K562 (cell line): ENCODE data around the gene INCA1. TPM values are rescaled to one million over a fixed set of nuclear protein-coding genes. Genes with fewer than 3 reads are reported as not detected.

Experiments
- ATAC-seq: fragments of 200-7000 bp; cut with Tn5 transposase; 3 replicates; pipeline ENCODE4 v1.9.1; 2020; ENCODE audit warnings: moderate library complexity
- BruUV-seq: library from RNA; stranded (reverse); fragments of 400-500 nt; replicated peaks from 2 replicates; lab custom pipeline; 2021; lab: Mats Ljungman, UMichigan
- CTCF ChIA-PET: fragments of 300-600 bp; formaldehyde crosslinking; extraction: SDS; loops from one replicate; lab custom pipeline; 2021; ENCODE audit warnings: low intra/inter-chr PET ratio; lab: Yijun Ruan, JAX
- POLR2A ChIA-PET: fragments of 300-600, 350-650 bp; sonication (Branson Sonifier 250); formaldehyde crosslinking; extraction: SDS; loops from one replicate; lab custom pipeline; 2021; ENCODE audit warnings: antibody characterized with exemption, inconsistent platforms; lab: Yijun Ruan, JAX
- DNase-seq, 4 experiments: peaks; one replicate each; pipeline versions ENCODE4 v3.0.0 to v3.0.0-alpha.2; 2011 to 2018; ENCODE audit warnings: low spot score in 3 of 4, mixed read lengths in 3 of 4; ENCODE audit errors: extremely low read depth in 1 of 4
- FAIRE-seq: peaks from 2 replicates; lab custom pipeline; 2011; peaks lifted over from hg19 to GRCh38; lab: Jason Lieb, UNC
- H2AFZ ChIP-seq: 2 replicates; pipeline ENCODE4 v1.6.0; 2011; ENCODE audit warnings: low read depth, low read length, control low read depth, inconsistent platforms
- H3K27ac ChIP-seq: fragments of 200-600 bp; 3 replicates; pipeline ENCODE4 v1.8.0; 2011; ENCODE audit warnings: low read depth, mild to moderate bottlenecking, control low read depth, inconsistent platforms, low read length, moderate library complexity, mixed read lengths; ENCODE audit errors: extremely low read depth
- H3K27me3 ChIP-seq, 2 experiments: fragments of 300-600 bp in 1 of 2; 2 replicates in 1 of 2; 3 replicates in 1 of 2; pipeline versions ENCODE4 v1.6.0 to v1.8.0; 2011; ENCODE audit warnings: inconsistent platforms in 2 of 2, low read length in 2 of 2, mild to moderate bottlenecking in 1 of 2, mixed read lengths in 1 of 2, moderate library complexity in 1 of 2; ENCODE audit not compliant: control insufficient read depth in 2 of 2, insufficient read depth in 2 of 2
- H3K36me3 ChIP-seq: fragments of 300-600 bp; 3 replicates; pipeline ENCODE4 v1.8.0; 2011; ENCODE audit warnings: mild to moderate bottlenecking, low read length, inconsistent platforms; ENCODE audit not compliant: control insufficient read depth, insufficient read depth
- H3K4me1 ChIP-seq, 2 experiments: fragments of 200-600 bp in 1 of 2; replicated peaks in 1 of 2; 2 replicates in 1 of 2; 3 replicates in 1 of 2; pipeline versions ENCODE4 v1.5.1 to v1.8.0; 2011; ENCODE audit warnings: inconsistent platforms in 2 of 2, low read length in 2 of 2, mild to moderate bottlenecking in 1 of 2, mixed read lengths in 1 of 2, moderate library complexity in 1 of 2; ENCODE audit not compliant: control insufficient read depth in 2 of 2, insufficient read depth in 2 of 2
- H3K4me2 ChIP-seq: 2 replicates; pipeline ENCODE4 v1.6.1; 2011; ENCODE audit warnings: low read length, control low read depth, inconsistent platforms, mixed read lengths; ENCODE audit not compliant: insufficient read depth
- H3K4me3 ChIP-seq: fragments of 200-600 bp; sonication (generic), shearing (Covaris generic); 2 replicates; pipeline ENCODE4 v1.5.1; 2016; ENCODE audit warnings: control low read depth, inconsistent platforms
- H3K79me2 ChIP-seq: fragments of 200-600 bp; 3 replicates; pipeline ENCODE4 v1.8.0; 2011; ENCODE audit warnings: low read length, inconsistent platforms; ENCODE audit not compliant: control insufficient read depth, insufficient read depth
- H3K9ac ChIP-seq, 2 experiments: 2 replicates each; pipeline versions ENCODE4 v1.6.0 to v1.6.1; 2011; ENCODE audit warnings: low read depth in 2 of 2, low read length in 2 of 2, control low read depth in 1 of 2, inconsistent platforms in 1 of 2, mild to moderate bottlenecking in 1 of 2, mixed read lengths in 1 of 2; ENCODE audit not compliant: insufficient read depth in 1 of 2
- H3K9me1 ChIP-seq: one replicate; pipeline ENCODE4 v1.6.0; 2011; ENCODE audit warnings: inconsistent platforms, mild to moderate bottlenecking, low read length, moderate library complexity; ENCODE audit not compliant: control insufficient read depth, insufficient read depth
- H3K9me3 ChIP-seq: replicated peaks from 2 replicates; pipeline ENCODE4 v1.5.1; 2011; ENCODE audit warnings: low read depth, low read length, inconsistent platforms; ENCODE audit not compliant: control insufficient read depth, insufficient read depth
- H4K20me1 ChIP-seq: replicated peaks from 2 replicates; pipeline ENCODE4 v1.6.1; 2011; ENCODE audit warnings: low read length, inconsistent platforms, mixed read lengths; ENCODE audit not compliant: control insufficient read depth, insufficient read depth
- ADNP ChIP-seq: fragments of 200-800 bp; sonication (Bioruptor generic); IDR thresholded peaks from 2 replicates; pipeline ENCODE4 v1.6.1; 2016; ENCODE audit warnings: missing genetic modification characterization, missing compliant biosample characterization
- CCAR2 ChIP-seq: fragments of 200-400 bp; formaldehyde crosslinking; IDR thresholded peaks from 2 replicates; pipeline ENCODE4 v1.6.1; 2017; ENCODE audit warnings: mild to moderate bottlenecking, low read depth, low read length
- CHD4 ChIP-seq: fragments of 200-600 bp; sonication (generic); IDR thresholded peaks from 3 replicates; pipeline ENCODE4 v1.6.1; 2012; ENCODE audit warnings: low read depth, mild to moderate bottlenecking, mixed read lengths, low read length, inconsistent platforms; ENCODE audit not compliant: insufficient read depth, insufficient replicate concordance, poor library complexity, severe bottlenecking
- CREBBP ChIP-seq: IDR thresholded peaks from one replicate; pipeline ENCODE4 v1.6.1; 2012; ENCODE audit warnings: low read depth, mild to moderate bottlenecking, control low read depth, inconsistent platforms, low read length
- CTCF ChIP-seq, 3 experiments: IDR thresholded peaks in 2 of 3; conservative IDR thresholded peaks in 1 of 3; 2 replicates each; pipeline ENCODE4 v1.5.1; 2011 to 2012; ENCODE audit warnings: low read length in 3 of 3, mild to moderate bottlenecking in 3 of 3, control low read depth in 2 of 3, improper control_type of control experiment in 1 of 3, inconsistent platforms in 1 of 3, low read depth in 1 of 3, mixed read lengths in 1 of 3, moderate library complexity in 1 of 3; ENCODE audit not compliant: insufficient read depth in 2 of 3
- DDX20 ChIP-seq: fragments of 450-650 bp; IDR thresholded peaks from 2 replicates; pipeline ENCODE4 v1.6.1; 2016; ENCODE audit warnings: missing genetic modification characterization, low read depth, mild to moderate bottlenecking, missing compliant biosample characterization, moderate library complexity
- ETV1 ChIP-seq: fragments of 450-650 bp; conservative IDR thresholded peaks from 2 replicates; pipeline ENCODE4 v1.6.1; 2016; ENCODE audit warnings: missing genetic modification characterization, control low read depth, low read depth, missing compliant biosample characterization
- HNRNPUL1 ChIP-seq: fragments of 200-400 bp; formaldehyde crosslinking; IDR thresholded peaks from 2 replicates; pipeline ENCODE4 v1.6.1; 2017; ENCODE audit warnings: low read length
- KDM5B ChIP-seq: fragments of 200-600 bp; sonication (generic); IDR thresholded peaks from 2 replicates; pipeline ENCODE4 v1.6.1; 2012; ENCODE audit warnings: low read depth, mild to moderate bottlenecking, moderate library complexity, low read length, control low read depth, inconsistent platforms; ENCODE audit not compliant: insufficient replicate concordance
- NBN ChIP-seq: fragments of 450-650 bp; IDR thresholded peaks from 2 replicates; pipeline ENCODE4 v1.6.1; 2016; ENCODE audit warnings: low read depth, mild to moderate bottlenecking
- PCBP2 ChIP-seq: fragments of 200-400 bp; formaldehyde crosslinking; IDR thresholded peaks from 2 replicates; pipeline ENCODE4 v1.6.1; 2018; ENCODE audit warnings: low read length, low read depth, mild to moderate bottlenecking, moderate library complexity; ENCODE audit not compliant: poor library complexity, severe bottlenecking
- POLR2AphosphoS5 ChIP-seq: IDR thresholded peaks from 2 replicates; pipeline ENCODE4 v1.6.1; 2011; ENCODE audit warnings: mild to moderate bottlenecking, low read depth, low read length, moderate library complexity; ENCODE audit not compliant: control insufficient read depth, insufficient read depth
- SPI1 ChIP-seq: IDR thresholded peaks from 2 replicates; pipeline ENCODE4 v1.6.1; 2011; ENCODE audit warnings: low read depth, low read length, control low read depth, borderline replicate concordance
- SRSF7 ChIP-seq: fragments of 200-400 bp; formaldehyde crosslinking; optimal IDR thresholded peaks from 2 replicates; pipeline ENCODE3; 2017; ENCODE audit warnings: mild to moderate bottlenecking, low read depth, low read length
- ZBTB49 ChIP-seq: sonication (generic); formaldehyde crosslinking; IDR thresholded peaks from 2 replicates; pipeline ENCODE4 v1.8.0; 2022; ENCODE audit warnings: missing genetic modification reagents, mild to moderate bottlenecking, borderline replicate concordance
- ZNF232 ChIP-seq: sonication (generic); formaldehyde crosslinking; IDR thresholded peaks from 2 replicates; pipeline ENCODE4 v1.8.0; 2022; ENCODE audit warnings: mild to moderate bottlenecking, missing genetic modification reagents
- ZNF274 ChIP-seq: IDR thresholded peaks from 2 replicates; pipeline ENCODE4 v1.6.1; 2011; ENCODE audit warnings: low read depth, mild to moderate bottlenecking, low read length, moderate library complexity, borderline replicate concordance
- ZNF644 ChIP-seq: fragments of 200-800 bp; sonication (Bioruptor generic); IDR thresholded peaks from 2 replicates; pipeline ENCODE4 v1.6.1; 2016; ENCODE audit warnings: low read depth, missing genetic modification characterization, missing compliant biosample characterization
- ZNF707 ChIP-seq: fragments of 250-450 bp; sonication (Bioruptor Pico); conservative IDR thresholded peaks from 2 replicates; pipeline ENCODE4 v1.8.0; 2022; ENCODE audit warnings: inconsistent platforms, mild to moderate bottlenecking, moderate library complexity
- WGBS: fragments of 100-300 bp; shearing (Covaris generic); methylation state at CpG from one replicate; pipeline ENCODE4 v1.1.6; 2016; ENCODE audit warnings: low coverage, mixed read lengths; ENCODE audit not compliant: insufficient coverage; ENCODE audit errors: missing lambda C conversion rate; 5-methylcytosine and 5-hydroxymethylcytosine counted together
- in situ Hi-C: fragments of 300-500 bp; cut with MboI; formaldehyde crosslinking; loops from 4 replicates; pipeline ENCODE4 v1.15.0; 2018; ENCODE audit warnings: inconsistent platforms, mixed read lengths
- intact Hi-C: fragments of 100-400 bp; cut with micrococcal nuclease; formaldehyde crosslinking; loops from 2 replicates; pipeline ENCODE4 v1.14.2; 2022
- polyA plus RNA-seq, 8 experiments: library from polyadenylated mRNA; depleted of rRNA in 4 of 8; stranded (reverse) in 5 of 8; unstranded in 3 of 8; fragments of >200 nt; fragmentation: Nextera tagmentation in 2 of 8; fragmentation: Illumina TruSeq in 1 of 8; extraction: Ambion mirVana in 2 of 8; extraction: Trizol in 1 of 8; gene quantifications; 2 replicates each; pipeline versions ENCODE4 v1.2.1 to v1.2.3, GENCODE V29; 2011 to 2014; ENCODE audit warnings: inconsistent platforms in 1 of 8, missing spikeins in 1 of 8
- total RNA-seq, 7 experiments: library from RNA; depleted of rRNA in 6 of 7; stranded (reverse); fragments of >200 nt in 6 of 7; fragmentation: Illumina TruSeq in 2 of 7; extraction: Trizol in 2 of 7; gene quantifications; 2 replicates each; pipeline versions ENCODE4 v1.2.1 to v1.2.3, GENCODE V29; 2011 to 2021; ENCODE audit warnings: low replicate concordance in 1 of 7

Gene INCA1
- total and polyA plus RNA-seq, 9 of the 15 experiments (the other 6 are each of a cell fraction or from before 2014, with no cell fraction given), result 0.08 to 0.50 (median 0.13) TPM; not detected in 4

- Histone ChIP-seq H3K79me2 (no peaks in the 10 kb centered on the region), H3K4me1 (peaks cover 0 to 5% of the 10 kb centered on the region in 2 experiments; a peak in 1 of 5 replicates), H3K27ac (no peak overlapping the region), H4K20me1 (no peaks in the 10 kb centered on the region), H3K9me3 (no peaks in the 10 kb centered on the region), H3K4me2 (no peak overlapping the region), H2AFZ (no peak overlapping the region), H3K27me3 (no peaks in the 10 kb centered on the region), H3K4me3 (no peak overlapping the region), H3K9me1 (no peaks in the 10 kb centered on the region), H3K36me3 (peaks cover 44% of the 10 kb centered on the region; the same call in 2 of the 3 replicates), H3K9ac (no peak overlapping the region)
- CTCF ChIA-PET, result no interaction called here
- ATAC-seq (peak; percentile 77), FAIRE-seq (no peak), DNase-seq (peak; percentile 22 to 41 (median 27))
- intact Hi-C loops (no loop called here), in situ Hi-C loops (no loop called here)
- POLR2A ChIA-PET, result interaction anchor here (1.0 kb wide), 2 partner anchors 32 to 110 kb away, joined by 3 read pairs; partner anchors contain the start of gene CAMTA2
- BruUV-seq, result no TSS peak
- WGBS, result 0% methylated on average over 1 of the region's 1 CpG
- TF ChIP-seq ZNF232 (CRISPR knock-in tag) (no peak), ZNF274 (no peak), KDM5B (no peak), SPI1 (no peak), ETV1 (tag) (no peak), HNRNPUL1 (no peak), SRSF7 (no peak), CCAR2 (no peak), ZBTB49 (CRISPR knock-in tag) (no peak), PCBP2 (no peak), CREBBP (no peak), DDX20 (tag) (no peak), CTCF (IDR thresholded peaks at IDR 0.05 in 2 of 3, conservative IDR thresholded peaks at IDR 0.05 in 1 of 3; ENCODE audit: insufficient read depth in 2 of 3, low read depth in 1 of 3, low read length in 3 of 3) (peak; percentile 39 to 52 (median 47); a peak in 5 of 6 replicates), POLR2AphosphoS5 (no peak), ZNF707 (CRISPR knock-in tag) (no peak), CHD4 (no peak), NBN (no peak), ADNP (no peak), ZNF644 (no peak)
Measured at GRCh38 chr17:5019475-5019956, 22.2 kb upstream of the INCA1 start.
